GM13976 (cell line): Measurements from ENCODE around the gene MIF4GD.

Experiments used
- DNase-seq: peaks from one replicate; pipeline ENCODE4 v3.0.0; 2012; ENCODE audit warnings: low spot score
- in situ Hi-C: fragments of 300-500 bp; cut with MboI; formaldehyde crosslinking; loops from one replicate; pipeline ENCODE4 v1.12.0; 2022; ENCODE audit warnings: low sequenced_read_pairs, mixed read lengths, inconsistent platforms; ENCODE audit not compliant: unreplicated experiment
- TF ChIP-seq, protein P1 (sequence below): IDR thresholded peaks from 2 replicates; pipeline ENCODE4 v1.5.1; 2012; ENCODE audit warnings: borderline replicate concordance, mild to moderate bottlenecking; ENCODE audit not compliant: insufficient read depth; ENCODE audit errors: extremely low read depth, missing control alignments, control extremely low read depth

The MIF4GD gene

GRCh38 chr17:75271955-75272847 lies 1.2 kb upstream of the MIF4GD start:
- DNase-seq, result no peak
- in situ Hi-C loops, result loop anchor here (5.0 kb wide), 1 partner anchor 140 kb away; no protein-coding TSS in a partner anchor

GRCh38 chr17:75271233-75271954 lies 363 bp upstream of the MIF4GD start:
- in situ Hi-C loops, result loop anchor here (5.0 kb wide), 1 partner anchor 141 kb away; no protein-coding TSS in a partner anchor
- TF ChIP-seq, protein P1, sequence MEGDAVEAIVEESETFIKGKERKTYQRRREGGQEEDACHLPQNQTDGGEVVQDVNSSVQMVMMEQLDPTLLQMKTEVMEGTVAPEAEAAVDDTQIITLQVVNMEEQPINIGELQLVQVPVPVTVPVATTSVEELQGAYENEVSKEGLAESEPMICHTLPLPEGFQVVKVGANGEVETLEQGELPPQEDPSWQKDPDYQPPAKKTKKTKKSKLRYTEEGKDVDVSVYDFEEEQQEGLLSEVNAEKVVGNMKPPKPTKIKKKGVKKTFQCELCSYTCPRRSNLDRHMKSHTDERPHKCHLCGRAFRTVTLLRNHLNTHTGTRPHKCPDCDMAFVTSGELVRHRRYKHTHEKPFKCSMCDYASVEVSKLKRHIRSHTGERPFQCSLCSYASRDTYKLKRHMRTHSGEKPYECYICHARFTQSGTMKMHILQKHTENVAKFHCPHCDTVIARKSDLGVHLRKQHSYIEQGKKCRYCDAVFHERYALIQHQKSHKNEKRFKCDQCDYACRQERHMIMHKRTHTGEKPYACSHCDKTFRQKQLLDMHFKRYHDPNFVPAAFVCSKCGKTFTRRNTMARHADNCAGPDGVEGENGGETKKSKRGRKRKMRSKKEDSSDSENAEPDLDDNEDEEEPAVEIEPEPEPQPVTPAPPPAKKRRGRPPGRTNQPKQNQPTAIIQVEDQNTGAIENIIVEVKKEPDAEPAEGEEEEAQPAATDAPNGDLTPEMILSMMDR, result peak; percentile 98
- peak; percentile 97 for DNase-seq

More at GRCh38 chr17:75271955-75272847, 1.2 kb upstream of the MIF4GD start:
- TF ChIP-seq, protein P1, result no peak

GRCh38 chr17:75270218-75270965 lies 639 bp downstream of the MIF4GD start:
- peak; percentile 85 for DNase-seq
- in situ Hi-C loops, result loop anchor here (5.0 kb wide), 1 partner anchor 142 kb away; no protein-coding TSS in a partner anchor
- TF ChIP-seq, protein P1, result peak; percentile 32

- TF ChIP-seq, protein P1, result no peak
- in situ Hi-C loops, result loop anchor here (5.0 kb wide), 1 partner anchor 142 kb away; no protein-coding TSS in a partner anchor
- no peak for DNase-seq
Measured at GRCh38 chr17:75269844-75270217, 1.2 kb downstream of the MIF4GD start.

DNA sequence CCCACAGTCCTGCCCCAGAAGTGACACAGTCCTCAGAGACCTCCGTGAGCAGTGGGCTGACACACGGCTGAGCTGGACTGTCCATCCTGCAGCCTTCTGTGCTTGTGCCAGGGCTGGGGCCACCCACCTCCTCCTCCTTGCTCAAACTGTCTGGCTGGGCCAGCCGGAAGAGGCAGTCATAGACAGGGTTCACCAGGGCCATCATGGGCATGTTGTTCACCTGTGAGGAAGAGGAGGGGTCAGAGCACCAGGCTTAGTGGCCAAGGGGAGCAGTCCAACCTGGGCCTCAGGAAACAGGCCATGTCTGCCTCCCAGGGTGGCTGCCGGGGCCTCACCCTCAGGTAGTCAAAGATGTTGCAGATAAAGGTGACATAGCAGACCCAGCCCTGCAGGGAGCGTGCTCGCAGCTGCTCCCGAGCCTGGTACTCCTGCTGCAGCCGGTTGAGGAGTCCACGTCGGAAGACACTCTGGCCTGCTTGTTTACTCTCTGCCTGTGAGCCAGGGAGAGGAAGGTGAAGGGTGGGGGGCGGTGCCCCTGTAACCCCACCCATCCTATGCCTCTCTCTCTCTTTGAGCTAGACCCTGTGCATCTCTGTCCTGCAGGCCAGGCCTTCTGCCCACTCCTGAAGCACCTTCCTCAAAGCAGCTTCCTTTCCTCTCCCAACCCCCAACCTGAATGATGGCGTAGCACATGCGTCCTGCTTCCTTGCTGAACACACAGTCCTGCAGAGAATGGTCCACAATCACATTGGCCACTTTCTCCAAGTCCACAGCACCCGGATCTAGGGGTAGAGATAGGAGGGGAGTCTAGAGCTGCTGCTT lies 3.4 kb downstream of the MIF4GD start:
- in situ Hi-C loops, result no loop called here
- no peak for DNase-seq
- TF ChIP-seq, protein P1, result no peak
